Pancreas (tissue), 10 donors: ENCODE data around the gene LBX1. TPM values are rescaled to one million over a fixed set of nuclear protein-coding genes. Genes with fewer than 3 reads are reported as not detected.

Source experiments
- ATAC-seq, 4 donors: fragments of 200-7000 bp; cut with Tn5 transposase; one replicate each; pipeline versions ENCODE4 v1.8.0 to v1.9.1; 2020; ENCODE audit warnings: mild to moderate bottlenecking in 4 of 4, moderate library complexity in 4 of 4
- DNase-seq, 6 donors: peaks; one replicate each; pipeline ENCODE4 v3.0.0-alpha.2; 2020
- FAIRE-seq: peaks from 2 replicates; lab custom pipeline; 2012; peaks lifted over from hg19 to GRCh38; lab: Jason Lieb, UNC
- H3K27ac ChIP-seq, 4 donors: fragments of 200-600 bp; sonication (generic); 1 replicate in 3 of 4; 2 replicates in 1 of 4; pipeline versions ENCODE4 v1.5.0 to v1.8.0; 2020
- H3K27me3 ChIP-seq, 4 donors: fragments of 200-600 bp; one replicate each; pipeline ENCODE4 v1.8.0; 2021
- H3K36me3 ChIP-seq, 3 donors: fragments of 200-600 bp; sonication (generic) in 1 of 3; one replicate each; pipeline versions ENCODE4 v1.5.0 to v1.8.0; 2020 to 2021
- H3K4me1 ChIP-seq, 3 donors: fragments of 200-600 bp; one replicate each; pipeline ENCODE4 v1.8.0; 2021
- H3K4me3 ChIP-seq, 4 donors: fragments of 200-600 bp; sonication (generic) in 2 of 4; one replicate each; pipeline versions ENCODE4 v1.5.0 to v1.8.0; 2020 to 2021
- H3K9me3 ChIP-seq, 4 donors: fragments of 200-600 bp; one replicate each; pipeline ENCODE4 v1.8.0; 2021
- WGBS, 2 donors: extraction: QIAGEN DNeasy Blood & Tissue Kit; methylation state at CpG; one replicate each; pipeline ENCODE4 v1.1.7; 2013; 5-methylcytosine and 5-hydroxymethylcytosine counted together
- intact Hi-C, 3 donors: fragments of 100-400 bp; cut with DNase I; formaldehyde crosslinking; loops; one replicate each; pipeline versions ENCODE4 v1.11.1 to v1.14.2; 2022
- polyA plus RNA-seq, 2 donors: library from polyadenylated mRNA; stranded (reverse); fragments of 200-250 nt; gene quantifications; one replicate each; pipeline ENCODE4 v1.2.3, GENCODE V29; 2013
- total RNA-seq, 6 donors: library from RNA; stranded (reverse); fragmentation: NEBNext Ultra II Directional in 4 of 6; extraction: Animal tissue kit (Norgen Biotek cat#: 25700) in 4 of 6; gene quantifications; one replicate each; pipeline versions ENCODE4 v1.2.1 to v1.2.4, GENCODE V29; 2021 to 2023
- TF ChIP-seq, protein P1 (sequence below), 4 donors: fragments of 200-600 bp; sonication (generic) in 3 of 4; IDR thresholded peaks; one replicate each; pipeline versions ENCODE4 v1.5.0 to v1.8.0; 2021; ENCODE audit warnings: antibody characterized with exemption in 4 of 4
- donor health status: healthy with polysubstance abuse.
- donor health status: DM: no; HTN: no; CAD: no; lungs with moderate emphysema.
- donor health status: DM: no; HTN: no; CAD: no.
- donor health status: control.
- donor health status: control.
- donor health status: Bipolar disorder and iron deficiency.
- donor health status: DM: yes; HTN: yes; CAD: no.
- donor health status: DM: no; HTN: no; CAD: no.
- donor health status: DM: no; HTN: no; CAD: no.
- donor health status: DM: yes; HTN: yes; CAD: no.

Gene LBX1
- total and polyA plus RNA-seq, 8 donors, result not detected

DNA sequence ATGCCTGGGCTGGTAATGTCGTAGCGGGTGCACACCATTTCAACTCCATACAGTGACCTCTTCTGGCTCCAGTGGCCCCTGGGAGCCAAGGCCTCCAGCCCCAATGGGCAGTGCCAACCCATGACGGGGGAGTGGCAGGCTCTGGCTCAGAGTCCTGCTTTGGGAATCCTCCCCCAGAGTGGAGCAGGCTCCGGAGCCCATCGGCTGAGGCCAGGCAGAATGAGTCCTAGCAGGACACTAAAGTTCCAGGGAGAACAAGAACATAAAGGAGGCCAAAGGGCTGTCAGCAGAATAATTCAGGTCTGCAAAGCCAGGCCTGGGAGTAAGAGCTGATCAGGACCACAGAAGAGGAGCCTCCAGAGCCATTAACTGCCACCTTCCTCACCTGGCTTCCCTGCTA is 33.3 kb downstream of the LBX1 start:
- ATAC-seq (no peak), FAIRE-seq (no peak), DNase-seq (no peak)
- H3K27ac ChIP-seq, result no peak overlapping the region
- no peaks in the 10 kb centered on the region for H3K4me1 ChIP-seq
- TF ChIP-seq, protein P1, sequence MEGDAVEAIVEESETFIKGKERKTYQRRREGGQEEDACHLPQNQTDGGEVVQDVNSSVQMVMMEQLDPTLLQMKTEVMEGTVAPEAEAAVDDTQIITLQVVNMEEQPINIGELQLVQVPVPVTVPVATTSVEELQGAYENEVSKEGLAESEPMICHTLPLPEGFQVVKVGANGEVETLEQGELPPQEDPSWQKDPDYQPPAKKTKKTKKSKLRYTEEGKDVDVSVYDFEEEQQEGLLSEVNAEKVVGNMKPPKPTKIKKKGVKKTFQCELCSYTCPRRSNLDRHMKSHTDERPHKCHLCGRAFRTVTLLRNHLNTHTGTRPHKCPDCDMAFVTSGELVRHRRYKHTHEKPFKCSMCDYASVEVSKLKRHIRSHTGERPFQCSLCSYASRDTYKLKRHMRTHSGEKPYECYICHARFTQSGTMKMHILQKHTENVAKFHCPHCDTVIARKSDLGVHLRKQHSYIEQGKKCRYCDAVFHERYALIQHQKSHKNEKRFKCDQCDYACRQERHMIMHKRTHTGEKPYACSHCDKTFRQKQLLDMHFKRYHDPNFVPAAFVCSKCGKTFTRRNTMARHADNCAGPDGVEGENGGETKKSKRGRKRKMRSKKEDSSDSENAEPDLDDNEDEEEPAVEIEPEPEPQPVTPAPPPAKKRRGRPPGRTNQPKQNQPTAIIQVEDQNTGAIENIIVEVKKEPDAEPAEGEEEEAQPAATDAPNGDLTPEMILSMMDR (IDR thresholded peaks at IDR 0.05), result no peak
- WGBS, 2 donors, result 67 to 80% methylated on average over 5 of the region's 5 CpGs
- no peaks in the 10 kb centered on the region for H3K27me3 ChIP-seq
- intact Hi-C loops, result no loop called here
- no peaks in the 10 kb centered on the region for H3K9me3 ChIP-seq
- no peaks in the 10 kb centered on the region for H3K36me3 ChIP-seq
- no peak overlapping the region for H3K4me3 ChIP-seq

DNA sequence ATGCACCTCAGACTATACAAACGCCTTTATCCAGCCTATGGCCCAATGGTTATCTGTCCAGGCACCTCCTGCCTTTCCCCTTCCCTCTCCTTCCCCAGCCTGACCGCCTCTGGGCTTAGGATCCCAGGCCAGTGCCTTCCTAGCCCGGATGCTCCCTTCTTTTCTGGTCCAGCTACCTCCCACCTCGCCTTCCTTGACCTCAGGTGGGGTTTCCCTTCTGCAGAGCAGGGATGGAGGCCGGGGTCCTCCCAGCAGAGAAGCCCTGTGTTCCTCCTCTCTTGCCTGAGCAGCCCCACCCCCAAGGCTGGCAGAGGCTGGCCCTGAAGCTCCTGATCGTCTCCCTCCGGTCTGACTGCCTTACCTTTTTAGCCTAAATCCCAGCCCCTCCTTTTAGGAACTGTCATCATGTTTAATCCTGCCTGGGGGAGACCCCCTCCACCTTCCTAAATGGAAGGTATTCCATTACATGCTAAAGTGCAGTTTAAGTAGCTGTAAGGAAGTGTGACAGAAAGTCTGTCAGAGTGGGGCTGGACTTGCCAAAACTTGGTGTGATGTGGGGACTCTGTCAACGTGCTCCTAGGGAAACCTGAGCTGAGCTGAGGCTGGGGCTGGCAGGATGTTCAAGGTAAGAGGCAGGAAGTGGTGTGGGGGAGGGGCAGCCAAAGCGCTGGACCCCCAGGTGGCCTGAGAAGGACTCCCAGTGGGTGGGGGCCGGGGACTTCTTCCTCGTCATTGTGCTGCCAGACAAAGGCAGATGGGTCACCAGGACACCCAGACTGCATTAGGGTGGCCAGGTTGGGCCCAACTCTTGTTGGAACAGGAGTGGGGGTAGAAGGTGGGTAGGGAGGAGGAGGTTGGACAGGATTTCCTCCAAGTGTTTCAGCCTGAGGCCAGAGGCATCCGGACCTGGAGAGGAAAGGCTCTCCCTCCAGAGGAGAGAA is 39.5 kb downstream of the LBX1 start:
- TF ChIP-seq, protein P1 (IDR thresholded peaks at IDR 0.05), result no peak
- FAIRE-seq (no peak), DNase-seq (no peak), ATAC-seq (no peak)
- H3K36me3 ChIP-seq, result no peaks in the 10 kb centered on the region
- H3K4me3 ChIP-seq, result no peak overlapping the region
- no peak overlapping the region for H3K27ac ChIP-seq
- intact Hi-C loops, result no loop called here
- H3K4me1 ChIP-seq, result no peaks in the 10 kb centered on the region
- WGBS, 2 donors, result 37 to 44% methylated on average over 12 of the region's 12 CpGs
- H3K27me3 ChIP-seq, result no peaks in the 10 kb centered on the region
- no peaks in the 10 kb centered on the region for H3K9me3 ChIP-seq

DNA sequence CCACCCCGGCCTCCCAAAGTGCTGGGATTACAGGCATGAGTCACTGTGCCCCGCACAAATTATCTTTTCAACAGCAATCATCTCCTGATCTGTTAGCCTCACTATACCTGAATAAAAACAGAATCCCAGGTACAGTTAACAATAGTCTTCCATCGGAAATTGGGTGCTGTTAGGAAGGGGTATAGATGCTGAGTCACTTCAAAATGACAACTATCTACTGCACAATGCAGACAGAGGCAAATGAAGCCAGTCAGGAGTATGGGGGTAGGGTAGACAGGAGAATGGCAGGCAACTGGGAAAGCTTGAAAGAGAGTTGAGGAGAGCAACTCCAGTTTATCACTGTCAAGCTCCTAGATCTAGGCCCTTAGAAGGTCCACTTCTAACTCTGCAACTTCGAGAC is 40.3 kb downstream of the LBX1 start:
- intact Hi-C loops, result no loop called here
- DNase-seq (no peak), ATAC-seq (no peak), FAIRE-seq (no peak)
- 52 to 65% methylated on average over 4 of the region's 4 CpGs for WGBS, 2 donors
- H3K9me3 ChIP-seq, result no peaks in the 10 kb centered on the region
- no peaks in the 10 kb centered on the region for H3K27me3 ChIP-seq
- no peak overlapping the region for H3K27ac ChIP-seq
- TF ChIP-seq, protein P1 (IDR thresholded peaks at IDR 0.05), result no peak
- H3K4me1 ChIP-seq, result no peaks in the 10 kb centered on the region
- H3K36me3 ChIP-seq, result no peaks in the 10 kb centered on the region
- no peak overlapping the region for H3K4me3 ChIP-seq

DNA sequence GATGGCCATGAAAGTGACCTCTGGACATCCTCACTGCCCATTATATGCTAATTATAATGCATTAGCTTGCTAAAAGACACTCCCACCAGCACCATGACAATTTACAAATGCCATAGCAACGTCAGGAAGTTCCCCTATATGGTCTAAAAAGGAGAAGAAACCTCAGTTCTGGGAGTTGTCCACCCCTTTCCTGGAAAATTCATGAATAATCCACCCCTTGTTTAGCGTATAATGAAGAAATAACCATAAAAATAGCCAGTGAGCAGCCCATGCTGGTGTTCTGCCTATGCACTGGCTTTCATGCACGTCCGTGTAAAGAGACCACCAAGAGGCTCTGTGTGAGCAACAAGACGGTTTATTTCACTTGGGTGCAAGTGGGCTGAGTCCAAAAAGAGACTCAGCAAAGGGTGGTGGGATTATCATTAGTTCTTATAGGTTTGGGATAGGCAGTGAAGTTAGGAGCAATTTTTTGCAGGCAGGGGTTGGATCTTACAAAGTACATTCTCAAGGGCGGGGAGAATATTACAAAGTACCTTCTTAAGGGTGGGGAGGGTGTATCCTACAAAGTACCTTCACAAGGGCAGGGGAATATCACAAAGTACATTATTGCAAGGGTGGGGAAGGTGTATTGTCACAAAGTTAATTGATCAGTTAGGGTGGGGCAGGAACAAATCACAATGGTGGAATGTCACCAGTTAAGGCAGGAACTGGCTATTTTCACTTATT is 45.6 kb downstream of the LBX1 start:
- 68 to 69% methylated on average over 6 of the region's 6 CpGs for WGBS, 2 donors
- no peak for DNase-seq
- FAIRE-seq, result no peak
- intact Hi-C loops, result no loop called here
- TF ChIP-seq, protein P1 (IDR thresholded peaks at IDR 0.05), result no peak
- no peak for ATAC-seq
- H3K9me3 ChIP-seq, result no peaks in the 10 kb centered on the region
- H3K27ac ChIP-seq, result no peak overlapping the region
- no peaks in the 10 kb centered on the region for H3K4me1 ChIP-seq
- no peak overlapping the region for H3K4me3 ChIP-seq
- H3K36me3 ChIP-seq, result no peaks in the 10 kb centered on the region
- H3K27me3 ChIP-seq, result no peaks in the 10 kb centered on the region
